CD4-positive, alpha-beta T cell treated with Interleukin-15 for 1 hour (primary cell): ENCODE measurements around the gene ZNF567.
"Not testable (repeated sequence)": the region's sequence is repeated elsewhere in the genome, so short reads cannot be mapped to it uniquely, and the experiment has no call there.

ENCODE experiments used
- DNase-seq: peaks from one replicate; pipeline ENCODE4 v3.0.0-alpha.2; 2020

ZNF567 gene

DNA sequence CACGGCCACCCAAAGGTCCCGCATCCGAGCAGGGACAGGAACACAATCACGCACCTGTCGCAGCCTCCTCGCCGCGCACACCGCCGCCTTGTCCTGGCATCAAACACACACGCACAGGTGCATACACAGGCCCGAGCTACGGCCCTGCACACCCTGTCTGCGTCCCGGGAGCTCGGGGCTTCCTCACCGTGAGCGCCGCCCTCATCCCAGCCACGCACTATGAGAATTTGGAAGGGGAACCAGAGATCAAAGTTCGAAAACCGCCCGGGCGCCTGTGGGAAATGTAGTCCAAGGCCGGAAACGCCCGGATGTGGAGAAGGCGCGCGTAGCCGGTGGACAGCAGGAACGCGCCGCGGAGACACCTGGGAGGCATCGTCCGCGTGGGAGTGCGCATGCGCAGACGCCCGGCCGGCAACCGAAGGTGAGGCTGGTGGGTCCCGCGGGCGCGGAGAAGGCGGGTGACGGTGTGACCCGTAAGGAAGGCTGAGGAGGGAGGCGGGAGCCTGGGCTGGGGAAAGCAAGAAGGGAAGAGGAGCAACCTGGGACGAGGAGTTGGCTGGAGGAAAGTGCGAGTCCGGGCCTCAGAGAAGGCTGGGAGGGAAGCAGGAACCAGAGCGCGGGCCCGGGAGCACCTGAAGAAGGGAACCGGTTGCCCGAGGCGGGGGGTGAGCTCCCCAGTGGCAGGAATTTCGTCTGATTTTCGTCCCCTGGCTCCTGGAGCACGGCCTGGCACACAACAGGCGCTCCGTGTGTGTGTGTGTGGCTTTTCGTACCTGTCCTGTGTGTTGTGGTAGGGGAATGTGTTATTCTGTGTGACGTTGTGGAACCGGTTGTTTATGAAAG lies at the start of gene ZNF567:
TSS of gene ZNF567 (plus strand) at position 399 of the 843 bp plus-strand sequence. CDS start 7,256 bp downstream, outside the sequence.
- DNase-seq: peak; percentile 96

DNA sequence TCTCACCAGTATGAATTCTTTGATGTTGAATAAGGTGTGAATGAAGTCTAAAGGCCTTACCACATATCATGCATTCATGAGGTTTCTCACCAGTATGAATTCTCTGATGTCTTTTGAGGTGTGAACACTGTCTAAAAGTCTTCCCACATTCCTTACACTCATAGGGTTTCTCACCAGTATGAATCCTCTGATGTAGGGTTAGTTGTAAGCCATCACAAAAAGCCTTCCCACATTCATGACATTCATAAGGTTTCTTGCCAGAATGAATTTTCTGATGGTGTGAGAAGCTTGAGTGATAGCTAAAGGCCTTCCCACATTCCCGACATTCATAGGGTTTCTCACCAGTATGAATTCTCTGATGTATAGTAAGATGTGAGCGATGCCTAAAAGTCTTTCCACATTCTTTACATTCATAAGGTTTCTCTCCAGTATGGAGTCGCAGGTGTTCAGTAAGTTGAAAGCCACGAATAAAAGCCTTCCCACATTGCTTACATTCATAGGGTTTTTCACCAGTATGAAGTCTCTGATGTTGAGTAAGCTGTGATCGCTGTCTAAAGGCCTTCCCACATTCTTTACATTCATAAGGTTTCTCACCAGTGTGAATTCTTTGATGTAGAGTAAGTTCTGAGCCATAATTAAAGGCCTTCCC lies 48.4 kb upstream of the ZNF567 start:
- no peak for DNase-seq

DNA sequence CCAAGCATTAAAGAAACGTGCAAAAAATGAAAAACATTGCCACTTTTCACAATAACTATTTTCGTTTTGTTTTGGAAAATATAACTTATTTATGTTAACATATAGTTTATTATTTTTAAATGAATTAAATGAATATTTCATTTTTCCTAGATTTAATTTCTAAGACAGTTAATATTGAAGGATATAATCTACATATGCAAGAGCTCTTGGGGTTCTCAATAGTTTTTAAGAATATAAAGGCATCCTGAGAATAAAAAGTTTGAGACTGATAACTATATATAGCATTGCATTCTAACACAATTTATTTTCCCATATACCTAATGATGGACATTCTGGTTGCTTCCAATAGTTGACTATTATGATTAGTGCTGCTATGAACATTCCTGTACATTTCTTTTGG lies 40.7 kb upstream of the ZNF567 start:
- no peak for DNase-seq

DNA sequence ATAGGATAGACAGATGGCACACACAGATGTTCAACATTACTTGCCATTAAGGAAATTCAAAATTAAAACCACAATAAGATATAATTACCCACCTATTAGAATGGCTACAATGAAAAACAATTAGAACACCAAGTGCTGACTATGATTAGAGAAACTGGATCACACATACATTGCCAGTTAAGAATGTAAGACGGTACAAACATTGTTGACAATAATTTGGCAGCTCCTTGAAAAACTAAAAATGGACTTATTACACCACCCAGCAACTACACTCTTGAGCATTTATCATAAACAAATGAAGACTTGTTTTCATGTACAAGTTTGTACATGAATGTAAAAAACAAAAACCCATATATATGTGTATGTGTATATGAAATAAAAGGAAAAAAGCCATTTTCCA lies 34.5 kb upstream of the ZNF567 start:
- DNase-seq: no peak

DNA sequence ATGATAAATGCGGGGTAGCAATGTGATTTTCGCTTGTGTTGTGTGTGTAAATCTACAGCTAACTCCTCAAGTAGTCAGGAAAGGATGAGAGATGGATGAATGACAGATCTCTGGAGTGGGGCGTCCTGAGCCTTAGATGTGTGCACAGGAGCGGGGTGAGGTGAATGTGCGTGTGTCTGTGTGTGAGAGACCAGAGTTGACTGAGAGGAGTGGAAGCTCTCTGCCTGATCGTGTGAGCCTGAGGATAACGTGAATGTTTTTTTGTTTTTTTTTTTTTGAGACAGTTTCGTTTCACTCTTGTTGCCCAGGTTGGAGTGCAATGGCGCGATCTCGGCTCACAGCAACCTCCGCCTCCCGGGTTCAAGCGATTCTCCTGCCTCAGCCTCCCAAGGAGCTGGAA lies 21.6 kb upstream of the ZNF567 start:
- no peak for DNase-seq

DNA sequence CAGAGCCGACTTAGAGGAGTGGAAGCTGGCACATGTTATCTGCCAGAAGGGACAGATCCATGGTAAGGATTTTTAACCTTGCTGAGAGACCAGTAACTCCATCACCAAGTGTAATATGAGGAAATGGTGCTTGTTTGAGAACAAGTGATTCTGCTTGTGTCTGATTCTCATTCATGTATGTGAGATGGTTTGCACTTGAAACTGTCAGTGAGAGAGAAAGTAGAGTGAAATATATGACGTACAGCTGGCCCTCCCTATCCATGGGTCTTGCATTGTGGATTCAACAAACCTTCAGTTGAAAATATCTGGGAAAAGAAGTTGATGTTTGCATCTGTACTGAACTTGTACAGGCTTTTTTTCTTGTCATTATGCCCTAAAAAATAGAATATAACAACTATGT lies 18.8 kb upstream of the ZNF567 start:
- DNase-seq: no peak

DNA sequence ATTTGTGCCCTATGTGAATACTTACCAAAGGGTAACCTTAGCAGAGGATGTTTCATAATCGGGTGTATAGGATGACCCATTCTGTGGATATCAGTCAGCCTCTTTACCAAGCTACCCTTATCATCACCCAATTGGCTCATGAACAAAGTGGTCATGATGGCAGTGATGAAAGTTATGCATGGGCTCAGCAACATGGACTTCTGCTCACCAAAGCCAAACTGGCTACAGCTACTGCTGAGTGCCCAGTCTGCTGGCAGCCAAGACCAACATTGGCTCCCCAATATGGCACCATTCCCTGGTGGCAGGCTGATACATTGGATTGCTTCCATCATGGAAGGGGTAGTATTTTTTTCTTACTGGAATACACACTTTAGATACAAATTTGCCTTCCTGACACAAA lies 15.0 kb upstream of the ZNF567 start:
- DNase-seq: no peak

DNA sequence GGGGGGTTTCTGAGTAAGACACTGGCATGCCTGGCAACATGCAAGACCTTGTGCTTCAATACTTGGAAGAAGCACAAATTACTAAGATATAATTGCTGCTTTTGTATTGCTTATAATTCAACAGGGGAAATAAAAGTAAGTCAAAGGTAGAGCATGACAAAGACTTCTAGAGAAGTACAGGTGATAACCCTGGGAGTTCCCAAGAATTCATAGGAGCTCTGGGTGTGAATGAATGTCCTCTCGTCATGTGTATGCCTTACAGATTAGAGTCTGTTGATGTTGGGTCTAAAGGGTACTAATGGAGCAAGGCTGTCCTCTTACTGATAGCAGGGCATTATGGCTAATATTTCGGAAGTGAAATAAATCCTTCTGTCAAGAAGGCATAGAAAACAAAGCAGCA lies 13.2 kb upstream of the ZNF567 start:
- DNase-seq: no peak

DNA sequence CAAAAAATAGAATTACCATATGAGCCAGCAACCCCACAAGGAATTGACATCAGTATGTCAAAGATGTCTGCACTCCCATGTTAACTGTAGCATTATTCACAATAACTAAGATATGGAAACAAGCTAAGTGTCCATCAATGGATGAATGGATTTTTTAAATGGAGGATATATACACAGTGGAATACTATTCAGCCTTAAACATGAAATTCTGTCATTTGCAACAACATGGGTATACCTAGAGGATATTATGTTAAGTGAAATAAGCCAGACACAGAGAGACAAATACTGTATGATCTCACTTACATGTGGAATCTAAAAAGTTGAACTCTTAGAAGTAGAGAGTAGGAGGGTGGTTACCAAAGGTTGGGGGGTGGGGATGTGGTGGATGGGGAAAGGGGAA lies 8.0 kb upstream of the ZNF567 start:
- DNase-seq: no peak

DNA sequence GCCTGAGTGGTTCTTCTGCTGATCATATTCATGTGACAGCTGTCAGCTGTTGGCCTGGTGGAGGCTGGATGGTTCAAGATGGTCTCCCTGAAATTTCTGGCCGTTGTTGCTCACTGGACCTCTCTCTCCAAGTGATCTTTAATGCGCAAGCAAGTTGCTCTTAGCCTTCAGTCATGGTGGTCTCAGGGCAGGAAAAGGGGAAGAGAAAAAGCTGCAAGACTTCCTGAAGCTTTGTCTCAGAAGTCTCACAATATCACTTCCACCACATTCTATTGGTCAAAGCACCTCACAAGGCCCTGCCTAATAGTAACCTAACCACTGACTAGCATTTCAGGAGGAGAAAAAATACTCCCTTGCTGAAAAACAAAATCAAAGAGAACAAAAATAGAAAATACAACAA lies 1.6 kb upstream of the ZNF567 start:
- DNase-seq: no peak

DNA sequence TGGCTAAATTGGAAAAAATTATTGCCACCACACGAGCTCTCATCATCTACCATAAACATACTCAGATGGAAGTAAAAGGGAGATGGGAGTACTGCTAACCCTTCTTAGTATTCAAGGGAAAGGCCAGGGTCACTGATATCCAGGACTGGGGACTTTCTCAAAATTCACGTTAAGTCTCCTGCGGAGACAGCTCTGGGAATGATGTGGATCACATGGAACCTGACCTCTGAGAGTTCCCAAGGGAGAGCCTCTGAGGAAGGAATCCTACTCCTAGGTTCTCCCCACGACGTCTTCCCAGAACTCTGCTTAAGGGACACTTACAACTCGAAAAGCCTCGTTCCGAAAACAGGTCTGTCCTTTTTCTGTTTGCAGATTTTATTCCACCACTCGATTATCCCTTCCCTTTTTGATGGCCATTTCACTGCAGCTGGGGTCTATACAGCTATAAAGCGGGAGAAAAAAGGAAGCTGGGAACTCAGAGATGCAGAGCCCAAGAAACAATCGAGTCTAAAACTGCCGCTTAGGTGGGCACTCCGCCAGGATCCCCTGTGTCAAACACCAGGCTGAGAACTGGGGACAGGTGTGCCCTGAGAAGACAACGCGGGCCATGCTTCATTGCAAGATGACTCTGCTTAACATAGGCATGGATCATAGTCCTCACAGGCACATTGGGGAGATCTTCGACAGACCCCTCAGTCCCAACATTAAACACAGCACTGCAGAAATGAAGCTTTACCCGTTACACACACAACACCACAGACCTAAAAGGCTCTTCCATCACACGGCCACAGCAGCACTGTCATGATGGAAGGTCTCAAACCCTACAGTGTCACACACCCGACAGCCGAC lies 823 bp upstream of the ZNF567 start:
- DNase-seq: no peak

DNA sequence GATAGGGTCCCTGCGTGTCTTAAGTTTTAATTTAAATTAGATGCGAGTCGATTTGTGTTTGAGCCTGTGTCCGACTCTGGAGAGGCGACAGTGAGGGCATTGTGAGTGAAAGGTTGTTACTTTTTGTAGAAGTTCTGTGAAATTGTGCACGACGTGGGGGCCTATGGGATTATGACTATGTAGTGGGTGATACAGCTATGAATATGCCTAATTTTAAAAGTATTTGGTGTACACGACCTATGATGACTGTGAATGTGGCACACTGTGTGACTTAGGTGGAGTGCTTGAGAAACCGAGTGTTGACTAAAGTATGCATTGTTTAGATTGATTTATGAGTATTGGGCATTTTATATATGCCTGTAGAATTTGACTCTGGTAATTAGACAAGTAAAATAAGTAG lies 646 bp downstream of the ZNF567 start:
- DNase-seq: no peak

DNA sequence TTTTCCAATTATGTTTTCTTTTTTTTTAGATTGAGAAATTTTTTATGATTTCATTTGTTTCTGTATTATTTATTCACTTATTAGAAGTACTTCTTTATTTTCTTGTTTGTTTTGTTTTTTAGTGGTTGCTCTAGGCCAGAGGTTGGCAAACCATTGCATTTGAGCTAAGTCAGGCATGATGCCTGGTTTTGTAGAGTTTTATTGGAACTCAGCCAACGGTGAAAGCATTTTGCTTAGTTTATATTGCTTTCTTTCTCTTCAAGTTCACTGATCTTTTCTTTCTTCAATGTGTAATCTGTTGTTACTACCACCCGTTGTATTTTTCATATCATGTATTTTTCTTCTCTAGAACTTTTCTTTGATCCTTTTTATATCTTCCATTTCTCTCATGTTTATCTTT lies 19.7 kb downstream of the ZNF567 start:
- DNase-seq: no peak

DNA sequence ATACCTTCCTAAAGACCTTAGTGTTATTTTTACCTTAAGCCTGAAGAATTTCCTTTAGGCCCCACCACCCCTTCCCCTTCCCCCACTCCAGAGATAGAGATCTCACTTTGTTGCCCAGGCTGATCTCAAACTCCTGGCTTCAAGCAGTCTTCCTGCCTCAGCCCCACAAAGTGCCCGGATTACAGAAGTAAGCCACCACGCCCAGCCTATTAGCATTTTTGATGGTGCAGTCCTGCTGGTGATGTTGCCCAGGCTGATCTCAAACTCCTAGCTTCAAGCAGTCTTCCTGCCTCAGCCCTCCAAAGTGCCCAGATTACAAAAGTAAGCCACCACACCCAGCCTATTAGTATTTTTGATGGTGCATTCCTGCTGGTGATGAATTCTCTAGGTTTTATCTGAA lies 22.0 kb downstream of the ZNF567 start:
- no peak for DNase-seq

DNA sequence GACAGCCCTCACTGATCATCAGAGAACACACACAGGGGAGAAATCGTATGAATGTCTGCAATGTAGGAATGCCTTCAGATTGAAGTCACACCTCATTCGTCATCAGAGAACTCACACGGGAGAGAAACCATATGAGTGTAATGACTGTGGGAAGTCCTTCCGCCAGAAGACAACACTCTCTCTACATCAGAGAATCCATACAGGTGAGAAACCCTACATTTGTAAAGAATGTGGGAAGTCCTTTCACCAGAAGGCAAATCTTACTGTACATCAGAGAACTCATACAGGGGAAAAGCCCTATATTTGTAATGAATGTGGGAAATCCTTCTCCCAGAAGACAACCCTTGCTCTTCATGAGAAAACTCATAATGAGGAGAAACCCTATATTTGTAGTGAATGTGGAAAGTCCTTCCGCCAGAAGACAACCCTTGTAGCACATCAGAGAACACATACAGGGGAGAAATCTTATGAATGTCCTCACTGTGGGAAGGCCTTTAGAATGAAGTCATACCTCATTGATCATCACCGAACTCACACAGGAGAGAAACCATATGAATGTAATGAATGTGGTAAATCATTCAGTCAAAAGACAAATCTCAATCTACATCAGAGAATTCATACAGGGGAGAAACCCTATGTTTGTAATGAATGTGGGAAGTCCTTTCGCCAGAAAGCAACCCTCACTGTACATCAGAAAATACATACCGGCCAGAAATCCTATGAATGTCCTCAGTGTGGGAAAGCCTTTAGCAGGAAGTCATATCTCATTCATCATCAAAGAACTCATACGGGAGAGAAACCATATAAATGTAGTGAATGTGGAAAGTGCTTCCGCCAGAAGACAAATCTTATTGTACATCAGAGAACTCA lies 32.5 kb downstream of the ZNF567 start:
- DNase-seq: no peak

DNA sequence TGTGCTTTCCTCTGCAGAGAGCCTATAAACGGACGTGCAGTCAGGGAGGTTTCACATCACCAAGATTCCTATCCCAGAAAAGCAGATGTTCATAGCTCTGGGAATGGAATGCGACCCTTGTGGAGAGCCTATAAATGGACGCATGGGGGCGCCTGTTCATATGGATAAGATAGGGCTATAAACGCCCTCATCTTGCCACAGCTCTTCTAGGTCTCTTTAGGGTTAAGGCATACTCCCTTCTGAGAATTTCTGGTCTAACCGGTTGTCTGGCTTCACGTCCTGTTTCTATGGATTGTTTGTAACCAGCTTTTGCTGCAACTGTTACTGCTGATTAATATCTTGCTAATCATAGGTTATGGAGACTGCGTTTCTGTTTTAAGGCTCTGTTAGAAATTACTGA lies 48.8 kb downstream of the ZNF567 start:
- not testable (repeated sequence) for DNase-seq

DNA sequence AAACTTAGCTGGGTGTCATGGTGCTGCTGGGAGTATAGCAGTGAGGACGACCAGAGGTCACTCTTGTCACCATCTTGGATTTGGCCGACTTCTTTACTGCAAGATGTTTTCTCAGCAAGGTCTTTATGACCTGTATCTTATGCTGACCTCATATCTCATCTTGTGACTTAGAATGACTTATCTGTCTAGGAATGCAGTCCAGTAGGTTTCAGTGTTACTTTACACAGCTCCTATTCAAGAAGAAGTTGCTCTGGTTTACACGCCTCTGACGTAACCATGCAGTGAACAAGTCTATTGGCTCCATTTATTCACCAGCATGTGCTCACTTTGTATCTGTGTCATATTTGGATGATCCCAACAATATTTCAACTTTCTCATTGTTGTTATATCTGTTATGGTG lies 58.5 kb downstream of the ZNF567 start:
- DNase-seq: no peak

DNA sequence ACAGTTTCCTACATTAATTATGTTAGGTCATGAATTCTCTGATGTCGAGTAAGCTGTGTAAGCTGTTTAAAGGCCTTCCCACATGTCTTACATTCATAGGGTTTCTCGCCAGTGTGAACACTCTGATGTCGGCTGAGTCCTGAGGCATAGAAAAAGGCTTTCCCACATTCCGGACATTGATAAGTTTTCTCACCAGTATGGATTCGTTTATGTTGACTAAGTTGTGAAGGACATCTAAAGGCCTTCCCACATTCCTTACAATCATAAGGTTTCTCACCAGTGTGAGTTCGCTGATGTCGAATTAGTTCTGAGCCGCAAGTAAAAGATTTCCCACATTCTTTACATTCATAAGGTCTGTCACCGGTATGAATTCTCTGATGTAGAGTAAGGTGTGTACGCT lies 60.3 kb downstream of the ZNF567 start:
- no peak for DNase-seq

DNA sequence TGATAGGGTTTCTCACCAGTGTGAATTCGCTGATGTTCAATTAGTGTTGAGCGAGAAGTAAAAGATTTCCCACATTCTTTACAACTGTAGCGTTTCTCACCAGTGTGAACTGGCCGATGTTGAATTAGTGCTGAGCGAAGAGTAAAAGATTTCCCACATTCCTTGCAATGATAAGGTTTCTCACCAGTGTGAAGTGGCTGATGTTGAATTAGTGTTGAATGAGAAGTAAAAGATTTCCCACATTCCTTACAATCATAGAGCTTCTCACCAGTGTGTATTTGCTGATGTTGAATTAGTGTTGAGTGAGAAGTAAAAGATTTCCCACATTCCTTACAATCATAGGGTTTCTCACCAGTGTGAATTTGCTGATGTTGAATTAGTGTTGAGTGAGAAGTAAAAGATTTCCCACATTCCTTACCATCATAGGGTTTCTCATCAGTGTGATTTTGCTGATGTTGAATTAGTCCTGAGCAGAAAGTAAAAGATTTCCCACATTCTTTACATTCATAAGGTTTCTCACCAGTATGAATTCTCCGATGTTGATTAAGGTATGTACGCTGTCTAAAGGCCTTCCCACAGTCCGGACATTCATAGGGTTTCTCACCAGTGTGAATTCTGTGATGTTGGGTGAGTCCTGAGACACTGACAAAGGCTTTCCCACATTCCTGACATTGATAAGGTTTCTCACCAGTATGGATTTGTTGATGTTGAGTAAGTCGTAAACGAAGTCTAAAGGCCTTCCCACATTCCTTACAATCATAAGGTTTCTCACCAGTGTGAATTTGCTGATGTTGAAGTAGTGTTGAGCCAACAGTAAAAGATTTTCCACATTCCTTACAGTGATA lies 61.2 kb downstream of the ZNF567 start:
- DNase-seq: no peak

DNA sequence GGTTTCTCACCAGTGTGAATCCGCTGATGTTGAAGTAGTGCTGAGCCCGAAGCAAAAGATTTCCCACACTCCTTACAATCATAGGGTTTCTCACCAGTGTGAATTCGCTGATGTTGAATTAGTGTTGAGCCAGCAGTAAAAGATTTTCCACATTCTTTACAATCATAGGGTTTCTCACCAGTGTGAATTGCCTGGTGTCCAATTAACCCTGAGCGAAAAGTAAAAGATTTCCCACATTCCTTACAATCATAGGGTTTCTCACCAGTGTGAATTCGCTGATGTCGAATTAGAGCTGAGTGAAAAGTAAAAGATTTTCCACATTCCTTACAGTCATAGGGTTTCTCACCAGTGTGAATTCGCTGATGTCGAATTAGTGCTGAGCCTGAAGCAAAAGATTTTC lies 62.2 kb downstream of the ZNF567 start:
- not testable (repeated sequence) for DNase-seq

DNA sequence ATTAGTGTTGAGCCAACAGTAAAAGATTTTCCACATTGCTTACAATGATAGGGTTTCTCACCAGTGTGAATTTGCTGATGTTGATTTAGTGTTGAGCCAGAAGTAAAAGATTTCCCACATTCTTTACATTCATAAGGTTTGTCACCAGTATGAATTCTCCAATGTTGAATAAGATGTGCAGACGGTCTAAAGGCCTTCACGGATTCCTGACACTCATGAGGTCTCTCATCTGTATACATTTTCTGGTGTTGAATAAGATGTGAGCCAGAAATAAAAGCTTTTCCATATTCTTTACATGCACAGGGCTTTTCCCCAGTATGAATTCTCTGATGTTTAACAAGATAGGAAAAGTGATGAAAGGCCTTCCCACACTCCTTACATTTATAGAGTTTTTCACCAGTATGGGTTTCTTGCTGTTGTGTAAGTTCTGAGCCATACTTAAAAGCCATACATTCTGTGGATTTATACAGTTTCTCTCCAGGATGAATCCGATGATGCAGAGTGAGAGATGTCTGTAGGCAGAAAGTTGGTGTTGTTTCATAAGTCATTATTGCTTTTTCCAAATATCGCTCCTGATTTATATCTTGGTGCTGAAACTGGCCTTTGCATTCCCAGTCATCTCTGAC lies 62.8 kb downstream of the ZNF567 start:
- DNase-seq: no peak
